ENCODE data around the gene DYRK1A. TPM values are rescaled to one million over a fixed set of nuclear protein-coding genes. Genes with fewer than 3 reads are reported as not detected.

Gene DYRK1A
- total and polyA plus RNA-seq, 2 experiments from 2014 or later = 4.2 to 61.7 TPM

GRCh38 chr21:37484535-37485474 is 118.2 kb downstream of the DYRK1A start:
- DNase-seq (ENCODE audit: low read depth in 1 of 2, low spot score in 1 of 2) = no peak
- H3K27me3 ChIP-seq = no peaks in the 10 kb centered on the region

GRCh38 chr21:37489553-37489952 is 123.0 kb downstream of the DYRK1A start:
- no peaks in the 10 kb centered on the region for H3K9me3 ChIP-seq (ENCODE audit: low read depth)
- no peaks in the 10 kb centered on the region for H3K27me3 ChIP-seq
- DNase-seq (ENCODE audit: low read depth in 1 of 2, low spot score in 1 of 2) = peak; percentile 5 to 21
- TF ChIP-seq CTCF (IDR thresholded peaks at IDR 0.05; ENCODE audit: low read depth, low read length) = no peak
- no peak overlapping the region for H3K4me3 ChIP-seq
- H3K27ac ChIP-seq = peak overlapping the region; percentile 60
- peaks cover 35% of the 10 kb centered on the region for H3K36me3 ChIP-seq
- H3K4me1 ChIP-seq (ENCODE audit: low read depth) = peaks cover 10% of the 10 kb centered on the region

More at GRCh38 chr21:37484535-37485474, 118.2 kb downstream of the DYRK1A start:
- H3K4me1 ChIP-seq (ENCODE audit: low read depth) = peaks cover 10% of the 10 kb centered on the region
- TF ChIP-seq CTCF (IDR thresholded peaks at IDR 0.05; ENCODE audit: low read depth, low read length) = no peak
- H3K36me3 ChIP-seq = peaks cover 26% of the 10 kb centered on the region
- H3K27ac ChIP-seq = peak overlapping the region; percentile 20
- no peaks in the 10 kb centered on the region for H3K9me3 ChIP-seq (ENCODE audit: low read depth)
- H3K4me3 ChIP-seq = no peak overlapping the region

GRCh38 chr21:37490084-37490483 is 123.5 kb downstream of the DYRK1A start:
- TF ChIP-seq CTCF (IDR thresholded peaks at IDR 0.05; ENCODE audit: low read depth, low read length) = no peak
- H3K36me3 ChIP-seq = peaks cover 35% of the 10 kb centered on the region
- peaks cover 10% of the 10 kb centered on the region for H3K4me1 ChIP-seq (ENCODE audit: low read depth)
- no peak for DNase-seq (ENCODE audit: low read depth in 1 of 2, low spot score in 1 of 2)
- H3K9me3 ChIP-seq (ENCODE audit: low read depth) = no peaks in the 10 kb centered on the region
- peak overlapping the region; percentile 60 for H3K27ac ChIP-seq
- H3K4me3 ChIP-seq = no peak overlapping the region
- H3K27me3 ChIP-seq = no peaks in the 10 kb centered on the region

GRCh38 chr21:37496972-37497371 is 130.4 kb downstream of the DYRK1A start:
- Histone ChIP-seq H3K36me3 (peaks cover 24% of the 10 kb centered on the region), H3K9me3 (ENCODE audit: low read depth) (no peaks in the 10 kb centered on the region), H3K4me1 (ENCODE audit: low read depth) (no peaks in the 10 kb centered on the region)

GRCh38 chr21:37498664-37499063 is 132.1 kb downstream of the DYRK1A start:
- no peak for TF ChIP-seq CTCF (IDR thresholded peaks at IDR 0.05; ENCODE audit: low read depth, low read length)
- Histone ChIP-seq H3K4me1 (ENCODE audit: low read depth) (no peaks in the 10 kb centered on the region), H3K27me3 (no peaks in the 10 kb centered on the region), H3K27ac (peak overlapping the region; percentile 25), H3K36me3 (peaks cover 14% of the 10 kb centered on the region), H3K9me3 (ENCODE audit: low read depth) (no peaks in the 10 kb centered on the region), H3K4me3 (no peak overlapping the region)
- DNase-seq (ENCODE audit: low read depth in 1 of 2, low spot score in 1 of 2) = no peak

More at GRCh38 chr21:37496972-37497371, 130.4 kb downstream of the DYRK1A start:
- H3K27me3 ChIP-seq = no peaks in the 10 kb centered on the region
- no peak overlapping the region for H3K4me3 ChIP-seq
- TF ChIP-seq CTCF (IDR thresholded peaks at IDR 0.05; ENCODE audit: low read depth, low read length) = peak; percentile 15
- peak in 1 of 2 donors; percentile 15 for DNase-seq (ENCODE audit: low read depth in 1 of 2, low spot score in 1 of 2)
- no peak overlapping the region for H3K27ac ChIP-seq

Measured in cardiac muscle cell (in vitro differentiated cells and primary cell).